Thyroid gland (tissue), 4 donors: ENCODE results near the gene PGBD2. TPM values are rescaled to one million over a fixed set of nuclear protein-coding genes. Genes with fewer than 3 reads are reported as not detected.
A peak's percentile ranks its signal among the peaks of the same experiment; 100 is the strongest.
"Not testable (repeated sequence)": the region's sequence is repeated elsewhere in the genome, so short reads cannot be mapped to it uniquely, and the experiment has no call there.

Source experiments
- DNase-seq, 2 donors: peaks; one replicate each; pipeline ENCODE4 v3.0.0-alpha.2; 2019
- H3K27ac ChIP-seq, 3 donors: fragments of 200-600 bp; sonication (generic); 1 replicate in 2 of 3; 2 replicates in 1 of 3; pipeline ENCODE4 v1.5.1; 2016 to 2019; ENCODE audit warnings: mild to moderate bottlenecking in 1 of 3, moderate library complexity in 1 of 3
- H3K27me3 ChIP-seq: fragments of 200-600 bp; sonication (generic); one replicate; pipeline ENCODE4 v1.5.1; 2019
- H3K36me3 ChIP-seq, 2 donors: fragments of 200-600 bp; sonication (generic); one replicate each; pipeline ENCODE4 v1.5.1; 2016 to 2019
- H3K4me1 ChIP-seq, 2 donors: fragments of 200-600 bp; sonication (generic); one replicate each; pipeline ENCODE4 v1.5.1; 2017 to 2019
- H3K4me3 ChIP-seq, 3 donors: fragments of 200-600 bp; sonication (generic); replicated peaks in 1 of 3; 1 replicate in 2 of 3; 2 replicates in 1 of 3; pipeline ENCODE4 v1.5.1; 2016; ENCODE audit warnings: mild to moderate bottlenecking in 1 of 3
- H3K9me3 ChIP-seq: fragments of 200-600 bp; sonication (generic); one replicate; pipeline ENCODE4 v1.5.1; 2017
- CTCF ChIP-seq, 6 experiments: fragments of 200-600 bp in 3 of 6; fragments of 450-650 bp in 3 of 6; sonication (generic) in 3 of 6; IDR thresholded peaks; one replicate each; pipeline ENCODE4 v1.5.1; 2016 to 2019; ENCODE audit warnings: antibody characterized with exemption in 6 of 6, mild to moderate bottlenecking in 2 of 6, inconsistent platforms in 1 of 6, moderate library complexity in 1 of 6
- WGBS, 2 donors: methylation state at CpG; one replicate each; pipeline ENCODE4 v1.1.5; 2017; 5-methylcytosine and 5-hydroxymethylcytosine counted together
- intact Hi-C: fragments of 100-400 bp; cut with DNase I; formaldehyde crosslinking; loops from one replicate; pipeline ENCODE4 v1.15.1; 2023
- small RNA-seq: library from RNA; depleted of rRNA; stranded (forward); fragments of <200 nt; gene quantifications from one replicate; pipeline ENCODE3, GENCODE V24; 2016
- total RNA-seq, 4 donors: library from RNA; depleted of rRNA; stranded (reverse); fragments of >200 nt; gene quantifications; one replicate each; pipeline ENCODE4 v1.2.3, GENCODE V29; 2016

Gene PGBD2
- total RNA-seq, 4 donors from 2014 or later, result 10.0 to 20.3 (median 14.4) TPM

GRCh38 chr1:248938173-248938809, 32.3 kb downstream of the PGBD2 start:
- H3K36me3 ChIP-seq, H3K27me3 ChIP-seq, intact Hi-C loops, DNase-seq, H3K4me1 ChIP-seq, H3K27ac ChIP-seq, H3K9me3 ChIP-seq, H3K4me3 ChIP-seq: not testable (repeated sequence)
- 69 to 75% methylated on average over 5 of the region's 9 CpGs for WGBS, 2 donors

GRCh38 chr1:248944134-248944999, 38.3 kb downstream of the PGBD2 start:
- peak in 1 of 6 experiments; percentile 20 for TF ChIP-seq CTCF (IDR thresholded peaks at IDR 0.05)
- H3K4me3 ChIP-seq, H3K36me3 ChIP-seq, H3K4me1 ChIP-seq, H3K27ac ChIP-seq, H3K27me3 ChIP-seq, H3K9me3 ChIP-seq, intact Hi-C loops: not testable (repeated sequence)
- WGBS, 2 donors, result 48 to 66% methylated on average over 8 to 10 of the region's 77 CpGs
- peak in 1 of 2 donors; percentile 44 for DNase-seq

GRCh38 chr1:248945000-248945423, 39.0 kb downstream of the PGBD2 start:
- 77 to 85% methylated on average over 5 to 10 of the region's 33 CpGs for WGBS, 2 donors
- H3K27me3 ChIP-seq, H3K4me1 ChIP-seq, intact Hi-C loops, H3K27ac ChIP-seq, H3K36me3 ChIP-seq, DNase-seq, H3K9me3 ChIP-seq, H3K4me3 ChIP-seq: not testable (repeated sequence)

GRCh38 chr1:248945453-248945852, 39.4 kb downstream of the PGBD2 start:
- H3K27ac ChIP-seq, H3K4me3 ChIP-seq, intact Hi-C loops, H3K36me3 ChIP-seq, H3K27me3 ChIP-seq, H3K4me1 ChIP-seq, H3K9me3 ChIP-seq: not testable (repeated sequence)
- 76 to 79% methylated on average over 3 to 8 of the region's 13 CpGs for WGBS, 2 donors
- peak in 1 of 2 donors; percentile 17 for DNase-seq

GRCh38 chr1:248945856-248946416, 39.9 kb downstream of the PGBD2 start:
- H3K27ac ChIP-seq, H3K4me3 ChIP-seq, H3K4me1 ChIP-seq, H3K27me3 ChIP-seq, DNase-seq, H3K36me3 ChIP-seq, intact Hi-C loops, H3K9me3 ChIP-seq: not testable (repeated sequence)

Small RNAs within 50 kb of the gene (small RNA-seq; reads per million reads assigned to genes)
- gene RNU6-1205P, result not detected

Other genes starting within 250 kb of the PGBD2 start
- not detected for gene OR14I1, start 203.5 kb upstream of the PGBD2 start, total RNA-seq
- not detected for gene LYPD8, start 150.5 kb upstream of the PGBD2 start, total RNA-seq
- gene SH3BP5L, start 80.3 kb upstream of the PGBD2 start, total RNA-seq, result 10 to 100 TPM; 25.2 to 32.0 (median 30.0) TPM
- gene ZNF672, start 68.0 kb upstream of the PGBD2 start, total RNA-seq, result 10 to 100 TPM; 43.5 to 82.2 (median 53.7) TPM
- 10 to 100 TPM; 17.2 to 59.7 (median 34.1) TPM for gene ZNF692, start 47.1 kb upstream of the PGBD2 start, total RNA-seq